HEK293 (cell line): ENCODE measurements around the gene SLC35E3.

ENCODE experiments used
- BCL6B ChIP-seq: fragments of 450-650 bp; formaldehyde crosslinking; IDR thresholded peaks from 2 replicates; pipeline ENCODE4 v1.5.1; 2017; ENCODE audit warnings: missing biosample characterization, missing genetic modification characterization
- GFI1B ChIP-seq: fragments of 450-650 bp; formaldehyde crosslinking; IDR thresholded peaks from 2 replicates; pipeline ENCODE4 v1.5.1; 2016; ENCODE audit warnings: missing biosample characterization, missing genetic modification characterization
- GLIS2 ChIP-seq: fragments of 450-650 bp; formaldehyde crosslinking; IDR thresholded peaks from 2 replicates; pipeline ENCODE4 v1.5.1; 2016; ENCODE audit warnings: missing biosample characterization, missing genetic modification characterization
- KLF10 ChIP-seq: fragments of 450-650 bp; IDR thresholded peaks from 2 replicates; pipeline ENCODE4 v1.5.1; 2018; ENCODE audit warnings: missing biosample characterization, mild to moderate bottlenecking, missing genetic modification characterization
- KLF9 ChIP-seq: fragments of 450-650 bp; formaldehyde crosslinking; IDR thresholded peaks from 2 replicates; pipeline ENCODE4 v1.5.1; 2016; ENCODE audit warnings: missing biosample characterization, missing genetic modification characterization, low read depth
- MYNN ChIP-seq: fragments of 450-650 bp; formaldehyde crosslinking; IDR thresholded peaks from 2 replicates; pipeline ENCODE4 v1.5.1; 2016; ENCODE audit warnings: missing biosample characterization, missing genetic modification characterization, borderline replicate concordance
- OSR2 ChIP-seq: fragments of 450-650 bp; formaldehyde crosslinking; IDR thresholded peaks from 2 replicates; pipeline ENCODE4 v1.5.1; 2016; ENCODE audit warnings: missing biosample characterization, missing genetic modification characterization
- SALL2 ChIP-seq: fragments of 450-650 bp; formaldehyde crosslinking; IDR thresholded peaks from 2 replicates; pipeline ENCODE4 v1.5.0; 2017; ENCODE audit warnings: missing biosample characterization, mild to moderate bottlenecking, missing genetic modification characterization, borderline replicate concordance
- SP3 ChIP-seq: fragments of 450-650 bp; formaldehyde crosslinking; IDR thresholded peaks from 2 replicates; pipeline ENCODE4 v1.5.1; 2016; ENCODE audit warnings: missing biosample characterization, missing genetic modification characterization
- TSHZ1 ChIP-seq: fragments of 450-650 bp; formaldehyde crosslinking; IDR thresholded peaks from 2 replicates; pipeline ENCODE4 v1.5.1; 2016; ENCODE audit warnings: missing biosample characterization, missing genetic modification characterization, borderline replicate concordance
- ZBTB49 ChIP-seq: fragments of 450-650 bp; formaldehyde crosslinking; IDR thresholded peaks from 2 replicates; pipeline ENCODE4 v1.5.1; 2016; ENCODE audit warnings: missing biosample characterization, missing genetic modification characterization, low read depth
- ZNF155 ChIP-seq: fragments of 450-650 bp; formaldehyde crosslinking; IDR thresholded peaks from 2 replicates; pipeline ENCODE4 v1.5.1; 2016; ENCODE audit warnings: missing biosample characterization, missing genetic modification characterization
- ZNF175 ChIP-seq: fragments of 450-650 bp; formaldehyde crosslinking; IDR thresholded peaks from 2 replicates; pipeline ENCODE4 v1.5.1; 2016; ENCODE audit warnings: missing biosample characterization, missing genetic modification characterization
- ZNF2 ChIP-seq: fragments of 450-650 bp; formaldehyde crosslinking; IDR thresholded peaks from 2 replicates; pipeline ENCODE4 v1.5.1; 2016; ENCODE audit warnings: missing biosample characterization, missing genetic modification characterization
- ZNF202 ChIP-seq: fragments of 450-650 bp; formaldehyde crosslinking; IDR thresholded peaks from 2 replicates; pipeline ENCODE4 v1.5.1; 2016; ENCODE audit warnings: missing biosample characterization, missing genetic modification characterization, borderline replicate concordance
- ZNF211 ChIP-seq: fragments of 450-650 bp; formaldehyde crosslinking; IDR thresholded peaks from 2 replicates; pipeline ENCODE4 v1.5.1; 2016; ENCODE audit warnings: low read depth, missing biosample characterization, missing genetic modification characterization
- ZNF239 ChIP-seq: fragments of 450-650 bp; formaldehyde crosslinking; IDR thresholded peaks from 2 replicates; pipeline ENCODE4 v1.5.1; 2016; ENCODE audit warnings: missing biosample characterization, missing genetic modification characterization
- ZNF24 ChIP-seq: fragments of 450-650 bp; formaldehyde crosslinking; IDR thresholded peaks from 2 replicates; pipeline ENCODE4 v1.5.1; 2016; ENCODE audit warnings: missing biosample characterization, missing genetic modification characterization
- ZNF280C ChIP-seq: fragments of 450-650 bp; formaldehyde crosslinking; IDR thresholded peaks from 2 replicates; pipeline ENCODE4 v1.5.1; 2016; ENCODE audit warnings: missing biosample characterization, missing genetic modification characterization
- ZNF324 ChIP-seq: fragments of 450-650 bp; formaldehyde crosslinking; IDR thresholded peaks from 2 replicates; pipeline ENCODE4 v1.5.1; 2016; ENCODE audit warnings: missing biosample characterization, missing genetic modification characterization
- ZNF362 ChIP-seq: fragments of 450-650 bp; formaldehyde crosslinking; IDR thresholded peaks from 2 replicates; pipeline ENCODE4 v1.5.1; 2016; ENCODE audit warnings: missing biosample characterization, missing genetic modification characterization
- ZNF37A ChIP-seq: fragments of 450-650 bp; IDR thresholded peaks from 2 replicates; pipeline ENCODE4 v1.5.1; 2018; ENCODE audit warnings: missing biosample characterization, missing genetic modification characterization
- ZNF394 ChIP-seq: fragments of 450-650 bp; formaldehyde crosslinking; IDR thresholded peaks from 2 replicates; pipeline ENCODE4 v1.5.1; 2016; ENCODE audit warnings: missing biosample characterization, missing genetic modification characterization, mild to moderate bottlenecking, moderate library complexity, borderline replicate concordance
- ZNF473 ChIP-seq: fragments of 450-650 bp; formaldehyde crosslinking; IDR thresholded peaks from 2 replicates; pipeline ENCODE4 v1.5.1; 2017; ENCODE audit warnings: missing biosample characterization, missing genetic modification characterization
- ZNF544 ChIP-seq: fragments of 450-650 bp; formaldehyde crosslinking; IDR thresholded peaks from 2 replicates; pipeline ENCODE4 v1.5.0; 2017; ENCODE audit warnings: missing biosample characterization, missing genetic modification characterization
- ZNF624 ChIP-seq: fragments of 450-650 bp; formaldehyde crosslinking; IDR thresholded peaks from 2 replicates; pipeline ENCODE4 v1.5.1; 2017; ENCODE audit warnings: missing biosample characterization, missing genetic modification characterization
- ZNF776 ChIP-seq: fragments of 450-650 bp; formaldehyde crosslinking; IDR thresholded peaks from 2 replicates; pipeline ENCODE4 v1.5.0; 2017; ENCODE audit warnings: missing biosample characterization, missing genetic modification characterization, borderline replicate concordance
- ZSCAN18 ChIP-seq: fragments of 450-650 bp; formaldehyde crosslinking; IDR thresholded peaks from 2 replicates; pipeline ENCODE4 v1.5.1; 2016; ENCODE audit warnings: missing biosample characterization, missing genetic modification characterization

Gene SLC35E3

GRCh38 chr12:68745904-68746571, at the start of gene SLC35E3 (continued):
- TF ChIP-seq ZNF37A (tag by site-specific recombination) (no peak), OSR2 (tag by site-specific recombination) (no peak), SALL2 (tag by site-specific recombination) (no peak), TSHZ1 (tag by site-specific recombination) (peak; percentile 21; the same call in 1 of the 2 replicates), ZNF624 (tag by site-specific recombination) (no peak), GLIS2 (tag by site-specific recombination) (peak; percentile 85), ZNF362 (tag by site-specific recombination) (no peak), ZNF473 (no peak), ZNF155 (tag by site-specific recombination) (no peak), ZNF2 (tag by site-specific recombination) (peak; percentile 66; the same call in 1 of the 2 replicates), ZNF324 (tag by site-specific recombination) (peak; percentile 49; the same call in 1 of the 2 replicates), KLF9 (tag by site-specific recombination) (peak; percentile 67; the same call in 1 of the 2 replicates), ZNF211 (tag by site-specific recombination) (no peak), KLF10 (peak; percentile 78), SP3 (peak; percentile 83), ZNF24 (tag by site-specific recombination) (0 out of 2 replicates have a peak, but pooled peaks have one; percentile 23), ZNF776 (tag by site-specific recombination) (no peak), ZNF175 (no peak), MYNN (tag by site-specific recombination) (no peak), ZBTB49 (tag by site-specific recombination) (no peak), ZNF202 (tag by site-specific recombination) (no peak), ZSCAN18 (tag by site-specific recombination) (no peak), ZNF280C (no peak), BCL6B (tag by site-specific recombination) (no peak), ZNF239 (tag by site-specific recombination) (no peak), GFI1B (no peak), ZNF394 (tag by site-specific recombination) (no peak), ZNF544 (tag by site-specific recombination) (no peak)
